IMR-90 (cell line): ENCODE measurements around the gene NXPE1.

Source experiments
- BHLHE40 ChIP-seq: fragments of 150-350 bp; IDR thresholded peaks from 2 replicates; pipeline ENCODE4 v1.6.1; 2016; ENCODE audit warnings: mild to moderate bottlenecking, low read depth, low read length
- CEBPB ChIP-seq: IDR thresholded peaks from 2 replicates; pipeline ENCODE4 v1.6.1; 2012; ENCODE audit warnings: low read depth, low read length, improper control_type of control experiment
- FOS ChIP-seq: fragments of 150-350 bp; IDR thresholded peaks from 2 replicates; pipeline ENCODE4 v1.6.1; 2016; ENCODE audit warnings: low read depth, low read length
- MAFK ChIP-seq: IDR thresholded peaks from 2 replicates; pipeline ENCODE4 v1.6.1; 2012; ENCODE audit warnings: low read depth, low read length, improper control_type of control experiment
- MAZ ChIP-seq: IDR thresholded peaks from 2 replicates; pipeline ENCODE4 v1.6.1; 2012; ENCODE audit warnings: low read depth, mild to moderate bottlenecking, low read length, improper control_type of control experiment, moderate library complexity, borderline replicate concordance
- POLR2A ChIP-seq: IDR thresholded peaks from 2 replicates; pipeline ENCODE4 v1.6.1; 2012; ENCODE audit warnings: mild to moderate bottlenecking, low read depth, low read length
- RCOR1 ChIP-seq: IDR thresholded peaks from 2 replicates; pipeline ENCODE4 v1.6.1; 2012; ENCODE audit warnings: mild to moderate bottlenecking, low read length, improper control_type of control experiment; ENCODE audit not compliant: insufficient replicate concordance
- RFX5 ChIP-seq: IDR thresholded peaks from 2 replicates; pipeline ENCODE4 v1.8.0; 2012; ENCODE audit warnings: low read depth, mild to moderate bottlenecking, low read length, moderate library complexity
- TF ChIP-seq, protein P1 (sequence below): conservative IDR thresholded peaks from 2 replicates; pipeline ENCODE4 v1.5.1; 2012; ENCODE audit warnings: mild to moderate bottlenecking, low read depth, low read length, improper control_type of control experiment
- TF ChIP-seq, protein P2 (sequence below): fragments of 150-350 bp; IDR thresholded peaks from 2 replicates; pipeline ENCODE4 v1.6.1; 2017; ENCODE audit warnings: mild to moderate bottlenecking, antibody characterized with exemption, low read length, low read depth

- TF ChIP-seq, protein P1, sequence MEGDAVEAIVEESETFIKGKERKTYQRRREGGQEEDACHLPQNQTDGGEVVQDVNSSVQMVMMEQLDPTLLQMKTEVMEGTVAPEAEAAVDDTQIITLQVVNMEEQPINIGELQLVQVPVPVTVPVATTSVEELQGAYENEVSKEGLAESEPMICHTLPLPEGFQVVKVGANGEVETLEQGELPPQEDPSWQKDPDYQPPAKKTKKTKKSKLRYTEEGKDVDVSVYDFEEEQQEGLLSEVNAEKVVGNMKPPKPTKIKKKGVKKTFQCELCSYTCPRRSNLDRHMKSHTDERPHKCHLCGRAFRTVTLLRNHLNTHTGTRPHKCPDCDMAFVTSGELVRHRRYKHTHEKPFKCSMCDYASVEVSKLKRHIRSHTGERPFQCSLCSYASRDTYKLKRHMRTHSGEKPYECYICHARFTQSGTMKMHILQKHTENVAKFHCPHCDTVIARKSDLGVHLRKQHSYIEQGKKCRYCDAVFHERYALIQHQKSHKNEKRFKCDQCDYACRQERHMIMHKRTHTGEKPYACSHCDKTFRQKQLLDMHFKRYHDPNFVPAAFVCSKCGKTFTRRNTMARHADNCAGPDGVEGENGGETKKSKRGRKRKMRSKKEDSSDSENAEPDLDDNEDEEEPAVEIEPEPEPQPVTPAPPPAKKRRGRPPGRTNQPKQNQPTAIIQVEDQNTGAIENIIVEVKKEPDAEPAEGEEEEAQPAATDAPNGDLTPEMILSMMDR: no peak
- TF ChIP-seq CEBPB: no peak
- TF ChIP-seq MAFK: no peak
- TF ChIP-seq RFX5: no peak
- TF ChIP-seq POLR2A: no peak
- no peak for TF ChIP-seq MAZ
- TF ChIP-seq BHLHE40: no peak
- TF ChIP-seq, protein P2, sequence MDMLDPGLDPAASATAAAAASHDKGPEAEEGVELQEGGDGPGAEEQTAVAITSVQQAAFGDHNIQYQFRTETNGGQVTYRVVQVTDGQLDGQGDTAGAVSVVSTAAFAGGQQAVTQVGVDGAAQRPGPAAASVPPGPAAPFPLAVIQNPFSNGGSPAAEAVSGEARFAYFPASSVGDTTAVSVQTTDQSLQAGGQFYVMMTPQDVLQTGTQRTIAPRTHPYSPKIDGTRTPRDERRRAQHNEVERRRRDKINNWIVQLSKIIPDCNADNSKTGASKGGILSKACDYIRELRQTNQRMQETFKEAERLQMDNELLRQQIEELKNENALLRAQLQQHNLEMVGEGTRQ: no peak
- no peak for TF ChIP-seq RCOR1
- TF ChIP-seq FOS: no peak
Observed at GRCh38 chr11:114604886-114605285, 45.2 kb upstream of the NXPE1 start.
